ENCODE data around the gene ABLIM3. TPM values are rescaled to one million over a fixed set of nuclear protein-coding genes. Genes with fewer than 3 reads are reported as not detected.

Gene ABLIM3
- total and polyA plus RNA-seq, 10 of the 15 experiments (the other 5 are each of a cell fraction or from before 2014, with no cell fraction given) = 0.03 TPM; not detected in 9

DNA sequence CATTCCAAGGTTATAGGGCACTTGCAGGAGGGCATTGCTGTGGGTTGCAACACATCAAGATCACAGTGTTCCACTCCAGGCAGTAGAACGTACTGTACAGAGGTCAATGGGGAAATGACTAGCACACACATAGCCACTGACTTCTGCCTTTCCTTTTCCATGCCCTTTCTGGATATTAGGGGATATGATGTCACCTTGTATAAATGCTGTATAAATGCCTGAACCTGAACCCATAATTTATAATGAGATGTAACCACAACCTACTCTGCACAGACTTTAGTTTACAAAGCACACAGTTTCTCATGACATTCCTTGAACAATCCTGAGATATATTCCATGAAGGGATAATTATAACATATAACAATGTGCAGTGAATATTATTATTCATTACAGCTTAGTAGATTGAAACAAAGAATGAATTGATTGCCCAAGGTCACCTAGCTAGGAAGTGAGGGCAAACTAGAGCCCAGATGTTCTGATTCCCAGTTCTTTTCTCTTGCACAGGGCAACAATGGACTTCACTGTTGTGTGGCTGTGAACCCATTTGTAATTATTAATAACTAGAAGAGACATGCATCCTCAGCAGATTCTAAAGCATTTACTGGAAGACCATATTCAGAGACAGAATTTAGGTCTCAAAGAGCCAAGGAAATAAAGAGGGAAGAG, 5.6 kb upstream of the ABLIM3 start:
- Histone ChIP-seq H3K9ac (ENCODE audit: control insufficient read depth, insufficient read depth, low read length) (no peak overlapping the region), H3K79me2 (ENCODE audit: control insufficient read depth, insufficient read depth, low read length) (no peaks in the 10 kb centered on the region), H3K27ac (ENCODE audit: control insufficient read depth, insufficient read depth) (no peak overlapping the region), H4K20me1 (ENCODE audit: control insufficient read depth, insufficient read depth) (no peaks in the 10 kb centered on the region), H3K4me1 (ENCODE audit: control insufficient read depth, insufficient read depth, low read length) (no peaks in the 10 kb centered on the region), H3K4me3 (no peak overlapping the region), H2AFZ (ENCODE audit: control insufficient read depth, low read depth, low read length) (no peak overlapping the region), H3K36me3 (ENCODE audit: control insufficient read depth in 2 of 2, insufficient read depth in 2 of 2, low read length in 1 of 2) (no peaks in the 10 kb centered on the region), H3K27me3 (replicated peaks in 1 of 2; ENCODE audit: control insufficient read depth in 2 of 2, insufficient read depth in 2 of 2, low read length in 1 of 2) (no peaks in the 10 kb centered on the region; a peak in 1 of 4 replicates), H3K9me3 (replicated peaks; ENCODE audit: control insufficient read depth, insufficient read depth, low read length) (no peaks in the 10 kb centered on the region), H3K4me2 (ENCODE audit: control insufficient read depth, insufficient read depth) (no peak overlapping the region)
- SMC1A ChIA-PET (ENCODE audit: uncharacterized antibody, unreplicated experiment) = no interaction called here
- in situ Hi-C loops (cut with MboI) (no loop called here), intact Hi-C loops (cut with micrococcal nuclease; ENCODE audit: unreplicated experiment) (no loop called here)
- no TSS peak for BruUV-seq (replicated peaks)
- CTCF ChIA-PET = no interaction called here
- FAIRE-seq (no peak), ATAC-seq (no peak), DNase-seq (ENCODE audit: low read depth, low spot score) (no peak)
- POLR2A ChIA-PET = no interaction called here
- RAD21 ChIA-PET (ENCODE audit: unreplicated experiment) = no interaction called here
- 0% methylated on average over 1 of the region's 1 CpG for WGBS (ENCODE audit: insufficient coverage, insufficient replicate concordance, low lambda C conversion rate, missing lambda C conversion rate)
- no peak for TF ChIP-seq BRCA1 (IDR thresholded peaks at IDR 0.05; ENCODE audit: low read depth, low read length)
- TF ChIP-seq STAT1 (conservative IDR thresholded peaks at IDR 0.05) = no peak
- TF ChIP-seq SREBF2 (IDR thresholded peaks at IDR 0.05; ENCODE audit: low read length) = no peak
- no peak for TF ChIP-seq HDAC6 (IDR thresholded peaks at IDR 0.05; ENCODE audit: unreplicated experiment)
- no peak for TF ChIP-seq POLR2A (IDR thresholded peaks at IDR 0.05; ENCODE audit: low read depth, low read length)
- TF ChIP-seq, protein P1, sequence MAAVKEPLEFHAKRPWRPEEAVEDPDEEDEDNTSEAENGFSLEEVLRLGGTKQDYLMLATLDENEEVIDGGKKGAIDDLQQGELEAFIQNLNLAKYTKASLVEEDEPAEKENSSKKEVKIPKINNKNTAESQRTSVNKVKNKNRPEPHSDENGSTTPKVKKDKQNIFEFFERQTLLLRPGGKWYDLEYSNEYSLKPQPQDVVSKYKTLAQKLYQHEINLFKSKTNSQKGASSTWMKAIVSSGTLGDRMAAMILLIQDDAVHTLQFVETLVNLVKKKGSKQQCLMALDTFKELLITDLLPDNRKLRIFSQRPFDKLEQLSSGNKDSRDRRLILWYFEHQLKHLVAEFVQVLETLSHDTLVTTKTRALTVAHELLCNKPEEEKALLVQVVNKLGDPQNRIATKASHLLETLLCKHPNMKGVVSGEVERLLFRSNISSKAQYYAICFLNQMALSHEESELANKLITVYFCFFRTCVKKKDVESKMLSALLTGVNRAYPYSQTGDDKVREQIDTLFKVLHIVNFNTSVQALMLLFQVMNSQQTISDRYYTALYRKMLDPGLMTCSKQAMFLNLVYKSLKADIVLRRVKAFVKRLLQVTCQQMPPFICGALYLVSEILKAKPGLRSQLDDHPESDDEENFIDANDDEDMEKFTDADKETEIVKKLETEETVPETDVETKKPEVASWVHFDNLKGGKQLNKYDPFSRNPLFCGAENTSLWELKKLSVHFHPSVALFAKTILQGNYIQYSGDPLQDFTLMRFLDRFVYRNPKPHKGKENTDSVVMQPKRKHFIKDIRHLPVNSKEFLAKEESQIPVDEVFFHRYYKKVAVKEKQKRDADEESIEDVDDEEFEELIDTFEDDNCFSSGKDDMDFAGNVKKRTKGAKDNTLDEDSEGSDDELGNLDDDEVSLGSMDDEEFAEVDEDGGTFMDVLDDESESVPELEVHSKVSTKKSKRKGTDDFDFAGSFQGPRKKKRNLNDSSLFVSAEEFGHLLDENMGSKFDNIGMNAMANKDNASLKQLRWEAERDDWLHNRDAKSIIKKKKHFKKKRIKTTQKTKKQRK (IDR thresholded peaks at IDR 0.05; ENCODE audit: low read depth, low read length) = no peak
- TF ChIP-seq, protein P2, sequence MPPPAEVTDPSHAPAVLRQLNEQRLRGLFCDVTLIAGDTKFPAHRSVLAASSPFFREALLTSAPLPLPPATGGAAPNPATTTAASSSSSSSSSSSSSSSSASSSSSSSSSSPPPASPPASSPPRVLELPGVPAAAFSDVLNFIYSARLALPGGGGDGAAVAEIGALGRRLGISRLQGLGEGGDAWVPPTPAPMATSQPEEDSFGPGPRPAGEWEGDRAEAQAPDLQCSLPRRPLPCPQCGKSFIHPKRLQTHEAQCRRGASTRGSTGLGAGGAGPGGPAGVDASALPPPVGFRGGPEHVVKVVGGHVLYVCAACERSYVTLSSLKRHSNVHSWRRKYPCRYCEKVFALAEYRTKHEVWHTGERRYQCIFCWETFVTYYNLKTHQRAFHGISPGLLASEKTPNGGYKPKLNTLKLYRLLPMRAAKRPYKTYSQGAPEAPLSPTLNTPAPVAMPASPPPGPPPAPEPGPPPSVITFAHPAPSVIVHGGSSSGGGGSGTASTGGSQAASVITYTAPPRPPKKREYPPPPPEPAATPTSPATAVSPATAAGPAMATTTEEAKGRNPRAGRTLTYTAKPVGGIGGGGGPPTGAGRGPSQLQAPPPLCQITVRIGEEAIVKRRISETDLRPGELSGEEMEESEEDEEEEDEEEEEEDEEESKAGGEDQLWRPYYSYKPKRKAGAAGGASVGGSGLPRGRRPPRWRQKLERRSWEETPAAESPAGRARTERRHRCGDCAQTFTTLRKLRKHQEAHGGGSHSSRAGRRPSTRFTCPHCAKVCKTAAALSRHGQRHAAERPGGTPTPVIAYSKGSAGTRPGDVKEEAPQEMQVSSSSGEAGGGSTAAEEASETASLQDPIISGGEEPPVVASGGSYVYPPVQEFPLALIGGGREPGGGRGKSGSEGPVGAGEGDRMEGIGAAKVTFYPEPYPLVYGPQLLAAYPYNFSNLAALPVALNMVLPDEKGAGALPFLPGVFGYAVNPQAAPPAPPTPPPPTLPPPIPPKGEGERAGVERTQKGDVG (CRISPR knock-in tag; IDR thresholded peaks at IDR 0.05) = no peak
- no peak for TF ChIP-seq TCF12 (IDR thresholded peaks at IDR 0.05; ENCODE audit: low read depth, low read length)
- no peak for TF ChIP-seq JUNB (IDR thresholded peaks at IDR 0.05)
- TF ChIP-seq FOXK2 (IDR thresholded peaks at IDR 0.05) = no peak
- no peak for TF ChIP-seq BCL11A (IDR thresholded peaks at IDR 0.05; ENCODE audit: low read depth, low read length)
- TF ChIP-seq PML (IDR thresholded peaks at IDR 0.05; ENCODE audit: low read length) = no peak
- TF ChIP-seq SIN3A (IDR thresholded peaks at IDR 0.05; ENCODE audit: low read depth, low read length) = no peak
- TF ChIP-seq RB1 (IDR thresholded peaks at IDR 0.05; ENCODE audit: borderline replicate concordance) = no peak
- TF ChIP-seq MXI1 (IDR thresholded peaks at IDR 0.05; ENCODE audit: low read depth, low read length) = no peak
- TF ChIP-seq NFYA (IDR thresholded peaks at IDR 0.05; ENCODE audit: borderline replicate concordance, low read depth, low read length) = no peak
- no peak for TF ChIP-seq IRF4 (IDR thresholded peaks at IDR 0.05; ENCODE audit: low read depth, low read length)
- no peak for TF ChIP-seq IKZF2 (IDR thresholded peaks at IDR 0.05)
- TF ChIP-seq IRF3 (IDR thresholded peaks at IDR 0.05) = no peak
- TF ChIP-seq JUND (IDR thresholded peaks at IDR 0.05; ENCODE audit: low read depth, low read length) = no peak
